ENCODE measurements around the gene RNF217.

GRCh38 chr6:125002406-125002741 lies 40.1 kb downstream of the RNF217 start:
- TF ChIP-seq ZFP3 (CRISPR knock-in tag; IDR thresholded peaks at IDR 0.05) (no peak), TSHZ2 (CRISPR knock-in tag; IDR thresholded peaks at IDR 0.05) (no peak), ARNTL (CRISPR knock-in tag; IDR thresholded peaks at IDR 0.05; ENCODE audit: borderline replicate concordance, low read depth) (no peak)

Data from SK-N-SH treated with all-trans-retinoic acid at 6 μM for 48 hours (cell line).